ENCODE measurements around the gene SIGLEC11. TPM values are rescaled to one million over a fixed set of nuclear protein-coding genes. Genes with fewer than 3 reads are reported as not detected.
A peak's percentile ranks its signal among the peaks of the same experiment; 100 is the strongest.

SIGLEC11 gene
- polyA plus RNA-seq, 2 of the 4 experiments (the other 2 are of a cell fraction) = not detected

- FAIRE-seq (peak; percentile 56), DNase-seq (ENCODE audit: low read depth in 1 of 2, low spot score in 1 of 2) (no peak), ATAC-seq (peak; percentile 25 to 42; a peak in 3 of 6 replicates)
- POLR2A ChIA-PET = interaction anchor here (0.6 to 3.8 kb wide), 2 partner anchors 12 to 13 kb away, joined by 4 to 22 read pairs; partner anchors contain the start of genes ATF5 and NUP62
- CTCF ChIA-PET = interaction anchor here (0.6 to 1.6 kb wide), 7 partner anchors 9 to 22 kb away, joined by 3 to 4 read pairs (median 3); no protein-coding TSS in a partner anchor
- H3K4me1 ChIP-seq = no peaks in the 10 kb centered on the region
- TF ChIP-seq USF2 (IDR thresholded peaks at IDR 0.05) (no peak), ELK1 (IDR thresholded peaks at IDR 0.05; ENCODE audit: low read depth, low read length) (no peak), JUNB (IDR thresholded peaks at IDR 0.05) (no peak), ATOH8 (CRISPR knock-in tag; IDR thresholded peaks at IDR 0.05; ENCODE audit: low read depth) (no peak), RAD21 (conservative IDR thresholded peaks at IDR 0.05 in 1 of 2, IDR thresholded peaks at IDR 0.05 in 1 of 2) (peak in 1 of 2 experiments; percentile 28; a peak in 1 of 5 replicates), TFCP2L1 (CRISPR knock-in tag; IDR thresholded peaks at IDR 0.05) (no peak), CTCF (IDR thresholded peaks at IDR 0.05) (peak; percentile 23; the same call in 1 of the 3 replicates), BCL3 (IDR thresholded peaks at IDR 0.05) (no peak), HES2 (IDR thresholded peaks at IDR 0.05) (no peak), CEBPB (IDR thresholded peaks at IDR 0.05) (no peak), POLR2A (IDR thresholded peaks at IDR 0.05; ENCODE audit: low read length) (no peak), EHF (CRISPR knock-in tag; IDR thresholded peaks at IDR 0.05) (no peak)
- H3K4me2 ChIP-seq = no peak overlapping the region
- WGBS (ENCODE audit: missing lambda C conversion rate) = 90% methylated on average over 21 of the region's 21 CpGs
- no peaks in the 10 kb centered on the region for H3K9me3 ChIP-seq
- no peak overlapping the region for H3K27ac ChIP-seq
- H3K4me3 ChIP-seq = no peak overlapping the region
Measured at GRCh38 chr19:49916839-49917733, 43.9 kb downstream of the SIGLEC11 start.

GRCh38 chr19:49915271-49915670, 45.7 kb downstream of the SIGLEC11 start:
- DNase-seq (ENCODE audit: low read depth in 1 of 2, low spot score in 1 of 2) (no peak), FAIRE-seq (no peak), ATAC-seq (0 out of 6 replicates have a peak, but pooled peaks of 1 of the 2 experiments have one; percentile 14)
- Histone ChIP-seq H3K4me2 (no peak overlapping the region), H3K27ac (no peak overlapping the region), H3K4me3 (no peak overlapping the region), H3K4me1 (no peaks in the 10 kb centered on the region), H3K9me3 (no peaks in the 10 kb centered on the region)
- 93% methylated on average over 6 of the region's 6 CpGs for WGBS (ENCODE audit: missing lambda C conversion rate)
- ChIA-PET POLR2A (no interaction called here), CTCF (interaction anchor here (0.5 to 4.0 kb wide), 7 partner anchors 10 to 83 kb away, joined by 3 to 20 read pairs (median 4); no protein-coding TSS in a partner anchor)
- TF ChIP-seq CTCF (IDR thresholded peaks at IDR 0.05) (no peak), USF2 (IDR thresholded peaks at IDR 0.05) (no peak), HOXB5 (CRISPR knock-in tag; IDR thresholded peaks at IDR 0.05) (no peak), SREBF2 (IDR thresholded peaks at IDR 0.05) (no peak), NFE2L2 (conservative IDR thresholded peaks at IDR 0.05; ENCODE audit: low read length) (no peak), MAX (IDR thresholded peaks at IDR 0.05) (no peak), HOXA7 (CRISPR knock-in tag; IDR thresholded peaks at IDR 0.05) (no peak), HOXB13 (CRISPR knock-in tag; IDR thresholded peaks at IDR 0.05; ENCODE audit: low read depth) (no peak)

All from A549 (cell line).